Activated effector memory CD4-positive, alpha-beta T cell treated with Interleukin-2 at 50 U/mL for 16 hours (primary cell): Measurements from ENCODE around the gene OGFOD1.
A peak's percentile ranks its signal among the peaks of the same experiment; 100 is the strongest.
"Not testable (repeated sequence)": the region's sequence is repeated elsewhere in the genome, so short reads cannot be mapped to it uniquely, and the experiment has no call there.

Experiments
- DNase-seq: peaks from one replicate; pipeline ENCODE4 v3.0.0-alpha.2; 2020

The OGFOD1 gene

DNA sequence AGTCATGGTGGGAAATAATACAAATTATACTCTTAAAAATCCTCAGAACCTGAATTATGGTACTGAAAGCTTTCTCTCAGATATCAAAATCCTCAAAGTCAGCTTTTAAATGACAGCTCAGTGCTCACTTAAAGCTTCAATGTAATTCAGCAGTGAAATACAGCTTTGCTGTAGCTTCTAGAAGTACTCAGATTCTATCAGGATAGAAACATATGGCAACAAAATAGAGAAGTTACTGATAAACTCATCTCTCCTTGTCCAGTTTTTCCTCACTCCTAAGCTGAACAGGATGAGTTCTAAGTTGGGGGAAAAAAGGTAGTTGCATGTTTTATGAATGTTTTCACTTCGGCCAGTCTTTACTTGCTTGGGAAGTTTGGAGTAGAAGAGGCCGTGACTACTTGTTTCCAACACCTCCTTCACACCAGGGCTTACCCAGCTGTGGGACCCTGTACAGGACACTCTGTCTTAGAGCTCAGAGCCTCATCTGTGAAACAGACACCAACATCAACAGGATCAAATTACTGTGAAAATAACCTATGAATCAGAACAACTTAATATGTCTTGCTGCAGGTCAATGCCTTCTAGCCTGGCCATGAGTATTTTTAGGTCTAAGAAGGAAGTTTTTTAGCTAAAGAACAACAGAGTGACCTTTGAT, 30.2 kb downstream of the OGFOD1 start:
- no peak for DNase-seq

DNA sequence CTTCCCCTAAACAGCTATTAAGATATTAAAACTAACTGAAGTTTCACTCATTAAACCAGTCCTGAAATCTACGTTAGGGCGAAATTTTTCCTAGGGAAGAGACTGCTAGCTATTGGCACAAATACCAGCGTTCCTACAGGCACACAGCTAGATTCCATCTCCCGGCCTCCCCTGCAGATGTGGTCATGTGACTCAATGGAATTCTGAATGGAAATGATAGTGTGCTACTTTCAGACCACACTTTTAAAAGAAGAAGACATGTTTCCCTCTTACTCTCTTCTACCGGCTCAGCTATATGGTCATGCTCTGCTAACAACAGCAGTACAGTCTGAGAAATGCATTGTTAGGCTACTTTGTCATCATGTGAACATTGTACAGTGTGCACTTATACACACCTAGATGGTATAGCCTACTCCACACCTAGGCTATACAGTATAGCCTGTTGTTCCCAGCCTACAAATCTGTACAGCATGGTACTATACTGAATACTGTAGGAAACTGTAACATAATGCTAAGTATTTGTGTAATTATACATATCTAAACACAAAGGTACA, 31.4 kb downstream of the OGFOD1 start:
- DNase-seq: no peak

DNA sequence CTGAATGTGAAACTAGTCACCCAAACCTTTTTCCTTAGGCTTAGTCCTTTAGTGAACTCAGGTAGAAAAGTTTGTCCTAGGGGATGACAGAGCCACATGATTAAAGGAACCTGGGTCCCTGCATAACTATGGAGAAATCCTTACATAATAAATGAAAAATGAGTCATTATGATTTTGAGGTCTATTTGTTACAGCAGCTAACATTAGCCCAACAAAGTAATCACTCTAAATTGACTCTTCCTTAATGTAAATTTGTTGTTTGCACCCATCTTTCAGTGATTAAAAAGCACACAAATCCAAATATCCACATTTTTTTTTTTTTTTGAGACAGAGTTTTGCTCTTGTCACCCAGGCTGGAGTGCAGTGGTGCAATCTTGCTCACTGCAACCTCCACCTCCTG, 32.0 kb downstream of the OGFOD1 start:
- no peak for DNase-seq

DNA sequence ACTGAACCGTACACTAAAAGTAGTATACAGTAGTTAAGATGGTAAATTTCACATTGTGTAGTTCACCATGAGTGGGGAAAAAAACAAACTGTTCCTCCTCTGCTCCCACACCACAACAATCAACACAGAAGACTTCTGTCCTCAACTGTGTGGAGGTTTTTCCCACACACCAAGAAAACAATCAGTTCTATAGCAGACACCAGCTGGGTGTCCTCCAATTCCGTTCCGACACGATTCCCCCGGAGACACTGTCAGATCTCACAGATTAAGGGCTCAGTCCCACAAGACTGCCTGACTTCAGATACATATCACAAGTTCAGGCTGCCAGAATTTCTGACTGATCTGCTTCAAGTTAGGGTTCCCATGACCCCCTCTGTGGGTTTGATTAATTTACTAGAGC, 36.7 kb downstream of the OGFOD1 start:
- DNase-seq: no peak

DNA sequence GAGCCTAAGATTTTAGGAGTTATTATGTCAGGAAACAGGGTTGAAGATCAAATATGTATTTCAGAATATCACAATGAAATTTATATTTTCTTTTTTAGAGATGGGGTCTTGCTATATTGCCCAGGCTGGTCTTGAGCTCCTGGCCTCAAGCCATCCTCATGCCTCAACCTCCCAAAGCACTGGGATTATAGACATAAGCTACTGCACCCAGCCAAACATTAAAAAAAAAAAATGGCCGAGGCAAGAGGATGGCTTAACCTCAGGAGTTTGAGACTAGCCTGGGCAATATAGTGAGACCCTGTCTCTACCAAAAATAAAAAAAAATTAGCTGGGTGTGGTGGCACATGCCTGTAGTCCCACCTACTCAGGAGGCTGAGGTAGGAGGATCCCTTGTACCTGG, 37.5 kb downstream of the OGFOD1 start:
- not testable (repeated sequence) for DNase-seq

- no peak for DNase-seq
These were observed 40.4 kb downstream of the OGFOD1 start for GRCh38 chr16:56491657-56492261.

DNA sequence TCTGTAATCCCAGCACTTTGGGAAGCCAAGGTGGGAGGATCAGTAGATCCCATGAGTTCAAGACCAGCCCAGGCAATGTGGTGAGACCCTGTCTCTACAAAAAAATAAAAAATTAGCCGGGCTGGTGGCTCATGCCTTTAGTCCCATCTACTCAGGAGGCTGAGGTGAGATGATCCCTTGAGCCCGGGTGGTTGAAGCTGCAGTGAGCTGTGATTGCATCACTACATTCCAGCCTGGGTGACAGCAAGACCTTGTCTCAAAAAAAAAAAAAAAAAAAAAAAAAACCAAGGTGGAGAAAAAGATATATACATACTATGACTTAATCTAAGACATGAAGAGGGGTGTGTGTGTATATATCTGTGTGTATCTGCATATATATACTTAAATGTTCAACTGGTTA, 41.8 kb downstream of the OGFOD1 start:
- no peak for DNase-seq

- DNase-seq: no peak
These were observed 42.5 kb downstream of the OGFOD1 start for GRCh38 chr16:56493815-56494214.

GRCh38 chr16:56505181-56505580, 53.8 kb downstream of the OGFOD1 start:
- no peak for DNase-seq

DNA sequence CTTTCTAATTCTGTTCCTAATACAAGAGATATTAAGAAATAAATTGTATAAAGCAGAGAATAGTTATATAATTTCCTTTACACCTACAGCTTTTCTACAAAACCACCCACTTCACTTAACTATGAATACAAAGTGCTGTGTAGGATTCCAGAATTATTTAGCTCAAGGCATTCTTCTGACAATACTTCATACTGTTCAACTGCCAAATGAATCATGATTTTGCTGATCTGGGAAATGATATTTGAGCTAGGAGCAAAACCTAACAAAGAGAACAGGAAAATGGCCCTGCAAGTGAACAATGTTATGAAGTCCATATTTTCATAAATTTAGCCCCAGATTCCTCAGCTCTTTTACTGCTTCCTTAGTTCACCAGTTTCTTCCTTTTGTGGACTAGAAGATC, 55.6 kb downstream of the OGFOD1 start:
- no peak for DNase-seq

- no peak for DNase-seq
These were observed 59.2 kb downstream of the OGFOD1 start for GRCh38 chr16:56510544-56510943.

DNA sequence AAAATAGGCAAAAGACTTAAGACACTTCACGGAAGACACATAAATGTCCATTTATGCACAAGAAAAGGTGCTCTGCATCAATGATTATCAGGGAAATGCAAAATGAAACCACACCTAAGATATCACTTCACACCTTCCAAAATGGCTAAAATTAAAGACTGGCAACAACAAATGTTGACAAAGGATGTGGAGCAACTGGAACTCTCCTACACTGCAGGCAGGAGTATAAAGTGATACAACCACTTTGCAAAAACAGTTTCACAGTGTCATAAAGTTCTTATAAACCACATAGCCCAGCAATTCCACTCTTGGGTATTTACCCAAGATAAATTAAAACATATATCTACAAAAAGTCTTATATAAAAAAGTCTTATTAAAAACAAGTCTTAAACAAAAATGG, 60.7 kb downstream of the OGFOD1 start:
- DNase-seq: no peak

- no peak for DNase-seq
These were observed 61.7 kb downstream of the OGFOD1 start for GRCh38 chr16:56513091-56513490.

- DNase-seq: peak; percentile 15
These were observed 62.6 kb downstream of the OGFOD1 start for GRCh38 chr16:56513972-56514371.

GRCh38 chr16:56514845-56515244, 63.5 kb downstream of the OGFOD1 start:
- DNase-seq: no peak

DNA sequence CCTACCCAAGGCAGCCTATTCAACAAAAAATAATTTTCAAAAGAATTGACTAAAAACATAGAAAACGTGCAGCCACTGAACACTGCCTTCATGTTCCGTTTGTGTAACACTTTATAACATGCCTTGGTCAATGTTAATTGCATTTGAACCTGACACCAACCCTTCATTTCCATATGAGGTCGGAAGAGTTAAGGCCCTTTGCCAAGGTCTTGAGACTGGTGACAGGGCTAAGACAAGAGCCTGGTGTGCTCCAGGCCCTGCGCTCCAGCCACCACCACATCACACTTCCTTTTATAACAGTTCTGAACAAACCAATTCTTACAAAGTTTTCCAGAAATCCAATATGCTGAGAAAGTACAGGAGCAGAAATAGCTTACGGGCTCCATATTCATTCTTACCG, 64.3 kb downstream of the OGFOD1 start:
- no peak for DNase-seq

DNA sequence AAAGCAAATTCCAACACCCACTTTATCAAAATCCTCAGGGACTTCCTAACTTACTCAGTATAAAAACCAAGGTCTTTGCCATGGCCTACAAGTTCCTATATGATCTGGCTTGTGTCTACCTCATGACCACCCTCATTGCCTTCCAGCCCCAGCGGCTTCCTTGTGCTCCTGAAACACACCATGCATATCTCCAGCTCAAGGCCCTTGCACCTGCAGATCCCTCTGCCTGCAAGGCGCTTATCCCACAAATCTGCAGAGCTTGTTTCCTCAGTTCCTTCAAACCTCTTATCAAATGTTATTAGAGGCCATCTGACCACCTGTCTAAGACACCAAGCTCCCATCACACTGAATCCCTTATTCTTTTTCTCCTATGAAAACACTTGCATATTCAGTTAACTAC, 65.9 kb downstream of the OGFOD1 start:
- DNase-seq: no peak

DNA sequence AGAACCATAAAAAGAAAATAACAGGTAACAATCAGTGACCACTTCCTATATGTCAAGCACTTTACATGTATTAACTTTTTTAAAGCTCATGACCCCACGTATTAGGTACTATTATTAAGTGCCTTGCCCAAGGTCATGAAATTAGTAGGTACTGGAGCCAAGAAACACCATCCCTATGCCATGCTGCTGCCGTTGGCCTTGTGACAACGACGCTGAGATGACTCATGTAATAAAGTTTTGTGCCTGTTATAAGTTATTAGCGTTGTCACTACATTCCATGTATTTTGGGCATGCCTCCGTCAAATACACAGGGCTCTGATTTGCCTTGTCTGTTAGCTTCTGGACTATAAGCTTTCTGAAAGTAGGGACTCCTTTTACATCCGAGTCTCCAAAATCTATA, 67.1 kb downstream of the OGFOD1 start:
- no peak for DNase-seq

DNA sequence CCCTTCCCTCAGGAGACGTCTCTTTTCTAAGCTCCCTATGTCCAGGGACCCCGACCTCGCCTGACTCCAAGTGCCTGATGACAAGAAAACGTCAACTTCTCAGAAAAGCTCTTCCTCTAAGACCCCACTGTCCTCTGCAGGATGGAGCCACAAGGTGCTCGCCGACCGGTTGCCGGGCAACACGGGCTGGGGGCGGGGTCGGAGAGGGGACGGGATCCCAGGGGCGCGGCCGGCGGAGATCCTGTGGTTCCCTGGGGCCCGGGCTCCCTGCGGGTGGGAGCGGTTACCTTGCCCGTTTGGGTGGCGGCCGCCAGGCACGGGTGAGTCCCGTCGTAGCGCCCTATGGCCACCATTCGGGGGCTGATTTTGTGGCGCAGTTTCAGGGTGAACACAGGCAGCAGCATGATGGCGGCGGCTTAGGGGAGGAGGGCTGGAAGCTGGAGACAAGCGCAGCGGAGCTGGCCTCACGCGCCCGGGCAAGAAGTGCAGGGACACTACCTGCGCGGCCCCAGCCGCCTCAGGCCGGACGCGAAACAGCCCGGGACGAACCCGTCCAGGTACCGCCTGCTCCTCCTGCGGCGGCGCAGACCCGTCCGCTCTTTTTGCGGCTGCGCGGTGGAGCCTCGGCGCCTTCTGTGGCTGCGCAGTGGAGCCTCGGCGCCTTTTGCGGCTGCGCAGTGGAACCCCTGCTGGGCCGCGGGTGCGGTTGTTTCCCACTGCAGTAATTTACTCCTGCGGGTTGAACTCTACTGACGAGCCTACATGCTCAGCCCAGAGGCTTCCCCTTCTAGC, 68.3 kb downstream of the OGFOD1 start, which contains the start of gene BBS2:
BBS2 (minus strand) TSS at position 566 of the 792 bp plus-strand sequence; CDS start at position 404, 162 bp downstream.
- peak; percentile 91 for DNase-seq

DNA sequence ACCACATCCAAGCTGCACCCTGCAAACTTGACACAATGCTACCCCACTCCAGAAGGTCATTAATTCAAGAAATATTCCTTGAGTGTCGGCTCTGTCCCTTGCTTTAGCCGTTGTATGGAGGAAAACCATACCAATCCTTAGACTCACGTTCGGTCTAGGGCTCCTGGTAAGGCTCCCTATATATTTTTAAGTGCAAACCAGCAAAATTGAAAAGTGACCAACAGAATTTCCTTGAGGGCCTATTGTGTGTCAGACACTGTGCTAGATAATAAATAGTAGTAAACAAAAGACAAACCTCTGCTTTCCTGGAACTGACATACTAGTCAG, 68.9 kb downstream of the OGFOD1 start:
- no peak for DNase-seq

DNA sequence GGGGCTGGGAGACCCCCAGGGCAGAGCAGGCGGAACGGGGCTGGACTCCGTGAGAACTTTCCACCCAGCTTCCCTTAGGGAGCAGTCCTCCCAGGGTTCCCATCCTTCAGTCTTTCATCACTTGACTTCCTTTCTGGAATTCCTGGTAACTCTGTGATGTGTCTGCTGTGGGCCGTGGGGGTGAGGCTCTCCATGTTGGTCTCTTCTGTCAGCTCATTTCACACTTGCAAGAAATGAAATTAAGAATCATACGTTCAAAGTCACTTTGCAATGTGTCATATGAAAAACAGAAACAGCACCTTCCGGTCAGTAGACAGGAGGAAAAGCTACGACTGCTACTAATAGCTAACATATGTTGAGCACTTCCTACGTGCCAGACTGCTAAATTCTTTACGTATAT, 73.9 kb downstream of the OGFOD1 start:
- no peak for DNase-seq
